NCI-H2107 (cell line): ENCODE measurements around the gene NT5M.

ENCODE experiments used
- DNase-seq: peaks from one replicate; lab custom pipeline; 2025; lab: John Stamatoyannopoulos, UW

NT5M gene

DNA sequence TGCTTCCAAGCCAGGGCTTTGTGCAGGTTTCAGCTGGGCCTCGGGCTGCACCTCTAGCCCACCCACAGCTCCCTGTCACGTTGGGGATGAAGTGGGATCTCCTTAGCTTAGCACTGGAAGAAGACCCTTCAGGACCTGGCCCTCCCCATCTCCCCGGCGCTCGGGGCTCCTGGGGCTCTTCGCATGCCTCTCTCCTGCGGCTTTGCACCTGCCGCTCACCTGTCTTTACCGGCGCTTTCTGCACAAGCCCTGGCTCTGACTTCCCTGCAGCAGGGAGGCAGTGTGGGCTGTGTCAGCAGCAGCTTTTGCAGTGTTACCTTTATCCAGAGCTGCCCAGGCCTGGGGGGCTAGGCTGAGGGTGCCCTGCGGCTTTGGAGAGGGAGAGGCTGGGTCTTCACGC, 52.3 kb downstream of the NT5M start:
- DNase-seq: no peak

GRCh38 chr17:17356149-17356930, 53.2 kb downstream of the NT5M start:
- DNase-seq: peak; percentile 29

DNA sequence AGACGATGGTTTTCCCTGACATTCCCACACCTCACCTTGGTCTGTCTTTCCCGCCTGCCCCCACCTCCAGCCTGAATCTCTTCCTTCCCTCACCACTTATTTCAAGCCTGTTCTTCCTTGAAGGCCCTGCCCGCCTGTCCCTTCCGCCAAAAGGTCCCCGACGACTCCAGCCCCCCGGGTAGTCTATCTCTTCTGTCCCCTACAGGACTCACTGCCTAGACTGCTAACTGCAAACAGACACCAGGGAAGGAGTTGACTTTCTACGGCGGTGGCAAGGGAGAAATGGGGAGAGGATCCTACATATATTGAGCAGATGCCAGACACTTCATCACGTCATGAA, 53.7 kb downstream of the NT5M start:
- DNase-seq: no peak

DNA sequence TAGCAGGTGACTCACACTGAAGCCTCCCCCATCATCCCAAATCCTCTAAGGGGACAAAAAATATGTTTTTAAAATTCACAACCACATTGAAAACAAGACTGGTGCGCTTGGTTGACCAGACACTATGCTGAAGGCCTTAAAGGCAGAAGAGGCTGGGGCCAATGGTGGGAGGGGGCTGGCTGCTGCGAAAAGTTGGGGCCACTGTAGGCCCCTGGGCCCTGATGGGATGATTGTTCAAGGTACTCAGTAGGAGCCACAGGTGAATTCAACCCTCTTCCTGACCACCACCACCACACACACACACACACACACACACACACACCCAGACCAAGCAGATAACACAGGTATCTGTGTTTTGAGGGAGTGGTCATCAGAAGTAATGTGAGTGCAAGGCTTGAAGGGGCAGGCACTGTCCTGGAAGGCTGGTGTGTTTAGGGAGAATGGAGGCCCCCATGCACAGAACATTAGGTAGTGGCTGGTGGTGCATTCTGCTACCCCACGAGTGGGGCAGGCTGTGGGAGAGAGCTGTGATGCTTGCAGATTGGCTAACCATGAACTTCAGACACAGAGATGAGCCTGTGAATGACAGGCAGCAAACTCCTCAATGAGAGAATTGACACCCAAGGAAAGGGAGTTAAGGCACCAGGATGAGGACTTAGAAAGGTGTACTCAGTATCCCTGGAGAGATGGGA, 55.0 kb downstream of the NT5M start:
- no peak for DNase-seq

- DNase-seq: no peak
Measured at GRCh38 chr17:17358866-17359265, 55.7 kb downstream of the NT5M start.

- no peak for DNase-seq
Measured at GRCh38 chr17:17359271-17359670, 56.1 kb downstream of the NT5M start.

- no peak for DNase-seq
Measured at GRCh38 chr17:17360087-17360730, 57.0 kb downstream of the NT5M start.

DNA sequence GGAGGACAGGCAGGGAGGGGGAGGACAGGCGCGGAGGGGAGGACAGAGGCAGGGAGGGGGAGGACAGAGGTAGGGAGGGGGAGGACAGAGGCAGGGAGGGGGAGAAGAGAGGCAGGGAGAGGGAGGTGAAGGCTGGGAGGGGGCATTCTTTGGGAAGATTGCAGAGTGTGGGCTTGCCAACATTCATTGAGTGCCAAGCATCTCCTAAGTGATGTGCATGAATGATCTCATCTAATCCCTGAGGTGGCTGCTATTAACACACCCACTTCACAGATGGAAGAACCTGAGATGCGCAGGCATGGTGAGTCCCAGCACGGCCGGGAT, 58.3 kb downstream of the NT5M start:
- no peak for DNase-seq

DNA sequence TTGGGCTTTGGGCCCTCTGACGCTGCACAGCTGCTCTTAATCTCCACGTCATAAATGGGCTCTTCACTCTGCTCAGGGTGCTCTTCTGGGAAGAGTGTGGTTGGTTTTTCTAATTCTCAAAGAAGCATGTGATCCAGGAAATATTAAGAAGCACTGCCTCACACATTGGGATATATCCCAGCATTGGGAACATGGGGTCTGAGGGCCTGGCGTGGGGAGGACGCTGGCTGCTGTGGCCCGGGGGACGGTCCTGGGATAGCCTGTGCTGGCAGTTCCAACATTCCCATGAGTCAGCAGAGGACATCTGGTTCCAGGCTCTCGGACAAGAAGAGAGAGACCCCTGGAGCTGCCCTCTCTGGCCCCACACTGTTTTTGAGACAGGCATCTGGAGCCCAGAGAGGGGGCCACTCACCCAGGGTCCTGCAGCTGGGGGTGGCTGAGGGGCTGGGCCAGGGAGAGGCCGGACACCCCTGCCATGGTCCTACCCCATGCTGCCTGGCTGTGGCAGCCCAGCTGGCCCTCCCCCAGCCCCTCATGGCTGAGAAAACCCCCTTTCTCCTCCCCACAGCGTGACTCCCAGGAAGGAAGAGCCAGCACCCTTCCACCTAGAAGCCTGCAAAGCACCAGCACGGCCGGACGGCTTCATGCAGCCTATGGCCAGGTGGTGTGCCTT, 58.8 kb downstream of the NT5M start:
- no peak for DNase-seq

GRCh38 chr17:17362540-17362930, 59.4 kb downstream of the NT5M start:
- DNase-seq: no peak

GRCh38 chr17:17363638-17364337, 60.6 kb downstream of the NT5M start:
- no peak for DNase-seq

GRCh38 chr17:17364338-17364667, 61.1 kb downstream of the NT5M start:
- DNase-seq: no peak

DNA sequence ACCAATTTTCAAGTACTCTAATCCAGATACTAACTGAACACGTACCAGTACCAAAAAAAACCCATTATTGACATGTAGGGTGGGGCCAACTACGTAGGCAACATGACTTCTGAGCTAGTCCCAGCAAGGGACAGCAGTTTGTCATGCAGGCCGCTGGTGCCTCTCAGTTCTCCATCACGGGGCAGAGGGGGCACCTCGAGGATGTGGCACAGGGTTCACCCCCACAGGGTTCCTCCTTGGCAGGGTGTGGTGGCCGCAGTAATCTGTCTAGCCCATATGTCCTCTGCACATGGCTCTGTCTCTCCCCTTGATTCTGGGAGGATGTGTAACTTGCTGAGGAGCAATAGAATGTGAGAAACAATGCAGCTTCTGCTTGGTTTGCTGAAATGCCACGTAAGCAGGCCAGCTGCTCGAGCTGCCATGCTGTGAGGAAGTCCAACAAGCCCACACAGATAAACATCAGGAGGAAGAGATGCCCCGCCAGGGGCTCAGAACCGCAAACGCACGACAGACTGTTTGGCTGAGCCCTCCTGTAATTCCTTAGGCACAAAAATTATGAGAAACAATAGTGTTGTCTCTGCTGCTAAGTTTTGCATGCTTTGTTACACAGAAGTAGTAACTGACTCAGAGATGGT, 62.4 kb downstream of the NT5M start:
- no peak for DNase-seq

- DNase-seq: no peak
Measured at GRCh38 chr17:17366235-17366634, 63.1 kb downstream of the NT5M start.

DNA sequence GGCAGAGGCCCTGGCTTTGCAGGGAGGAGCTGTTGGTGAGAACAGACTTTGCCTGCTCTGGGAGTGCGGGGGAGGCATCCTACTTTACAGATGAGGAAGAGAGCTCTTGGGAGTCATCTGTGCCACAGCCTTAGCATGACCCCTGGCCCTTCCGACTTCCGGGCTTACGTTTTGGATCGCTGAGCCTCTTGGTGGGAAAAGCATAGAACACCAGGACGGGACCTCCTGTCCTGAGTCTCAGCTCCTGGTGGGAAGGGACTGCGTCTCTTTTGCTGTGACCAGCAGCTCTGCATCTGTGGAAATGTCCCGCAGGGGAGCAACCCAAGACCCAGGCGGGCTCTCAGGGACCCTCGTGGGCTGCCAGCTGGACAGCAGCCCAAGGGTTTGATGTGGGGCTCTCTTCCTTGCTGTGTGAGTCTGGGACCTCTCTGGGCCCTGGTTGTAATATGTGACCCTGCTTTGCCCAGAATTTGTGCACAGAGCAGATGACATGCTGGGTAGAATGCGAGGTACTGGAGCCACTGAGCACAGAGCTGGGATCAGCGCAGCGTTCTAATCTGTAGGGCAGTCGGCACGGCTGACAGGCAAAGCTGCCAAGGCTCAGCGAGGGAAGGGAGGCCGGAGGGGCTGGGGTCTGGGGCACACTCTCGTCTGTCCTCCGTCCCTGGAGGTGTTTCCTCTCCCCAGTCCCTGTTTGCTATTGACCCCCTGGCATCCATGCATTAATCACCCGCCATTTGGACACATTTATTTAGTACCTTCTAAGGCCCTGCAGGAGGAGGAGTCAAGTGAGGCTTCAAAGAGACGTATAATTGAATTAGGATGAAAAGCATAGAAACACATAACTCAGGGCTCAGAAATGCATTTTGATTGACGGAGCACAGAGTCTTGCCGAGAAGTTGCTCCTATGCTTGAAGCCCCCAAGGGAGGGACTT, 64.0 kb downstream of the NT5M start:
- DNase-seq: no peak

GRCh38 chr17:17367931-17368330, 64.8 kb downstream of the NT5M start:
- no peak for DNase-seq

- no peak for DNase-seq
Measured at GRCh38 chr17:17370711-17371110, 67.5 kb downstream of the NT5M start.

DNA sequence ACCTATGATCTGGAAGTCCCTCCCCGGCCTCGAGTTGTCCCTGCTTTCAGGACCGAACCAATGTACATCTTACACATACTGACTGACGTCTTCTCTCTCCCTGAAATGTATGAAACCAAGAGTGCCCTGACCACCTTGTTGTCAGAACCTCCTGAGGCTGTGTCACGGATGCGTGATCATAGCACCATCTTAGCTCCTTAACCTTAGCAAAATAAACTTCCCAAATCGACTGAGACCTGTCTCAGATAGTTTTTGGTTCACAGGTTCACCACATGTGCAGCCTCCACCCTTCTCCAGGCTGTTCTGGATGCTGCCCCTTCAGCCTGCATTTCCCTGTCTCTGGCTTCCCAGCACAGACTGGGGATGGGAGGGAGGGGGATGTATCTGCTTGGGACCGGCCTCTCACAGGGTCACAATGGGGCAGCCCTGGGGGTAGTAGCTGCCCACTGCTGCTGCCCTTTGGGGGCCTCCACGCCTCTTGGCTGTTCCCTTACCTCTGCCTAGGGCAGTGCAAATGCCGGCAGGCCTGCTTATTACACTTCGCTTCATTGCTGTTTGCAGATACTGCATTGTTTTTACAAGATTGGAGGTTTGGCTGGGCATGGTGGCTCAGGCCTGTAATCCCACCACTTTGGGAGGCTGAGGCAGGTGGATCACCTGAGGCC, 69.8 kb downstream of the NT5M start:
- no peak for DNase-seq

GRCh38 chr17:17375841-17376240, 72.7 kb downstream of the NT5M start:
- no peak for DNase-seq

- no peak for DNase-seq
Measured at GRCh38 chr17:17376362-17376761, 73.2 kb downstream of the NT5M start.
